H1 (cell line): Measurements from ENCODE around the gene PLA2G4E. TPM values are rescaled to one million over a fixed set of nuclear protein-coding genes. Genes with fewer than 3 reads are reported as not detected.
A peak's percentile ranks its signal among the peaks of the same experiment; 100 is the strongest.

ENCODE experiments used
- CTCF ChIA-PET: fragments of 300-600 bp; sonication (Branson Sonifier 250); formaldehyde crosslinking; loops from one replicate; lab custom pipeline; 2021; ENCODE audit not compliant: partially characterized antibody; lab: Charles Lee
- POLR2A ChIA-PET: fragments of 300-600 bp; sonication (Branson Sonifier 250); formaldehyde crosslinking; loops from one replicate; lab custom pipeline; 2021; ENCODE audit warnings: inconsistent platforms; ENCODE audit not compliant: partially characterized antibody; lab: Charles Lee
- DNase-seq, 2 experiments: peaks; one replicate each; pipeline versions ENCODE4 v3.0.0 to v3.0.0-alpha.2; 2010 to 2022; ENCODE audit warnings: low spot score in 2 of 2, low read depth in 1 of 2, mixed read lengths in 1 of 2
- FAIRE-seq: peaks from 2 replicates; lab custom pipeline; 2011; peaks lifted over from hg19 to GRCh38; lab: Jason Lieb, UNC
- H2AFZ ChIP-seq: 2 replicates; pipeline ENCODE4 v1.8.1; 2012; ENCODE audit warnings: low read length, inconsistent platforms
- H2AK5ac ChIP-seq: 2 replicates; pipeline ENCODE4 v1.6.1; 2013; ENCODE audit warnings: low read depth, low read length
- H2BK120ac ChIP-seq: replicated peaks from 2 replicates; pipeline ENCODE3; 2013; ENCODE audit warnings: low read depth, low read length, inconsistent platforms
- H2BK12ac ChIP-seq: 2 replicates; pipeline ENCODE4 v1.6.1; 2013; ENCODE audit warnings: low read depth, low read length
- H2BK15ac ChIP-seq: 2 replicates; pipeline ENCODE4 v1.6.1; 2013; ENCODE audit warnings: low read length
- H2BK20ac ChIP-seq: 2 replicates; pipeline ENCODE4 v1.6.1; 2013; ENCODE audit warnings: low read length
- H2BK5ac ChIP-seq: 2 replicates; pipeline ENCODE4 v1.6.1; 2013; ENCODE audit warnings: low read depth, low read length
- H3K14ac ChIP-seq: 2 replicates; pipeline ENCODE4 v1.6.1; 2013; ENCODE audit warnings: inconsistent platforms; ENCODE audit not compliant: insufficient read length
- H3K18ac ChIP-seq: 2 replicates; pipeline ENCODE4 v1.6.1; 2013; ENCODE audit warnings: low read length; ENCODE audit errors: extremely low read depth
- H3K23ac ChIP-seq: 2 replicates; pipeline ENCODE4 v1.6.1; 2013; ENCODE audit warnings: inconsistent platforms; ENCODE audit not compliant: insufficient read length
- H3K23me2 ChIP-seq: 2 replicates; pipeline ENCODE4 v1.6.1; 2013; ENCODE audit warnings: low read depth, low read length
- H3K27ac ChIP-seq: 2 replicates; pipeline ENCODE4 v1.6.1; 2011; ENCODE audit warnings: low read depth, low read length, inconsistent platforms
- H3K27me3 ChIP-seq, 4 experiments: replicated peaks in 1 of 4; 1 replicate in 1 of 4; 2 replicates in 3 of 4; pipeline versions ENCODE4 v1.6.1 to v1.8.1; 2011 to 2013; ENCODE audit warnings: low read length in 3 of 4, mild to moderate bottlenecking in 3 of 4, inconsistent platforms in 2 of 4, mixed read lengths in 2 of 4, moderate library complexity in 1 of 4; ENCODE audit not compliant: control insufficient read depth in 3 of 4, insufficient read depth in 3 of 4; ENCODE audit errors: extremely low read depth in 1 of 4
- H3K36me3 ChIP-seq, 4 experiments: 2 replicates each; pipeline versions ENCODE4 v1.6.1 to v1.8.1; 2011 to 2013; ENCODE audit warnings: mild to moderate bottlenecking in 4 of 4, low read length in 3 of 4, moderate library complexity in 2 of 4, control low read depth in 1 of 4, inconsistent platforms in 1 of 4; ENCODE audit not compliant: insufficient read depth in 4 of 4, control insufficient read depth in 2 of 4
- H3K4ac ChIP-seq: replicated peaks from 2 replicates; pipeline ENCODE3; 2013; ENCODE audit warnings: low read length, low read depth, mixed read lengths, inconsistent platforms; ENCODE audit not compliant: insufficient read length
- H3K4me1 ChIP-seq, 4 experiments: replicated peaks in 1 of 4; 1 replicate in 1 of 4; 2 replicates in 3 of 4; pipeline versions ENCODE4 v1.6.1 to v1.8.1; 2011 to 2013; ENCODE audit warnings: low read length in 3 of 4, inconsistent platforms in 2 of 4, mixed read lengths in 1 of 4; ENCODE audit not compliant: insufficient read depth in 4 of 4, control insufficient read depth in 3 of 4
- H3K4me2 ChIP-seq, 2 experiments: 2 replicates each; pipeline versions ENCODE4 v1.6.1 to v1.8.1; 2011 to 2013; ENCODE audit warnings: low read depth in 2 of 2, low read length in 2 of 2, control low read depth in 1 of 2, inconsistent platforms in 1 of 2, mild to moderate bottlenecking in 1 of 2; ENCODE audit not compliant: insufficient read depth in 1 of 2
- H3K4me3 ChIP-seq, 4 experiments: fragments of 200-600, 300-600 bp in 1 of 4; sonication (generic), shearing (Covaris generic), sonication (Bioruptor Twin) in 1 of 4; 2 replicates each; pipeline versions ENCODE4 v1.5.1 to v1.8.1; 2011 to 2016; ENCODE audit warnings: low read length in 4 of 4, low read depth in 3 of 4, control low read depth in 2 of 4, inconsistent platforms in 2 of 4, mild to moderate bottlenecking in 2 of 4, mixed read lengths in 1 of 4, moderate library complexity in 1 of 4; ENCODE audit not compliant: insufficient read depth in 2 of 4; ENCODE audit errors: extremely low read depth in 1 of 4
- H3K56ac ChIP-seq: replicated peaks from 2 replicates; pipeline ENCODE3; 2013; ENCODE audit warnings: low read depth, mild to moderate bottlenecking, mixed read lengths, low read length, inconsistent platforms; ENCODE audit not compliant: insufficient read length
- H3K79me1 ChIP-seq: 2 replicates; pipeline ENCODE4 v1.6.1; 2013; ENCODE audit warnings: low read depth, low read length, control low read depth
- H3K79me2 ChIP-seq, 2 experiments: 2 replicates each; pipeline versions ENCODE4 v1.6.1 to v1.8.1; 2012 to 2013; ENCODE audit warnings: low read length in 2 of 2, mild to moderate bottlenecking in 2 of 2, inconsistent platforms in 1 of 2; ENCODE audit not compliant: insufficient read depth in 2 of 2, control insufficient read depth in 1 of 2
- H3K9ac ChIP-seq, 4 experiments: replicated peaks in 1 of 4; 1 replicate in 1 of 4; 2 replicates in 3 of 4; pipeline versions ENCODE4 v1.6.1 to v1.8.1; 2011 to 2013; ENCODE audit warnings: low read depth in 3 of 4, low read length in 3 of 4, control low read depth in 2 of 4, mild to moderate bottlenecking in 2 of 4, moderate library complexity in 2 of 4, inconsistent platforms in 1 of 4; ENCODE audit errors: extremely low read depth in 1 of 4
- H3K9me3 ChIP-seq, 2 experiments: 2 replicates each; pipeline versions ENCODE4 v1.6.1 to v1.8.1; 2012 to 2013; ENCODE audit warnings: mild to moderate bottlenecking in 2 of 2, moderate library complexity in 2 of 2, control low read depth in 1 of 2, inconsistent platforms in 1 of 2, low read depth in 1 of 2, low read length in 1 of 2, mixed read lengths in 1 of 2; ENCODE audit not compliant: insufficient read depth in 2 of 2
- H4K20me1 ChIP-seq, 2 experiments: replicated peaks in 1 of 2; 2 replicates each; pipeline versions ENCODE3 to v1.8.1; 2011 to 2013; ENCODE audit warnings: inconsistent platforms in 2 of 2, low read length in 2 of 2, mild to moderate bottlenecking in 1 of 2; ENCODE audit not compliant: insufficient read depth in 2 of 2, control insufficient read depth in 1 of 2
- H4K5ac ChIP-seq: 2 replicates; pipeline ENCODE4 v1.6.1; 2013; ENCODE audit warnings: low read length, low read depth, mixed read lengths, inconsistent platforms; ENCODE audit not compliant: insufficient read length
- H4K8ac ChIP-seq: 2 replicates; pipeline ENCODE4 v1.8.0; 2013; ENCODE audit warnings: mild to moderate bottlenecking, moderate library complexity, low read length, inconsistent platforms; ENCODE audit not compliant: insufficient read depth; ENCODE audit errors: extremely low read depth
- H4K91ac ChIP-seq: replicated peaks from 2 replicates; pipeline ENCODE3; 2013; ENCODE audit warnings: low read length, mixed read lengths, inconsistent platforms; ENCODE audit not compliant: insufficient read length
- ASH2L ChIP-seq: fragments of 200-600, 300-600 bp; sonication (generic); IDR thresholded peaks from one replicate; pipeline ENCODE4 v1.7.1; 2017; ENCODE audit warnings: low read length
- CTBP2 ChIP-seq: IDR thresholded peaks from 2 replicates; pipeline ENCODE4 v1.7.0; 2011; ENCODE audit warnings: borderline replicate concordance, mild to moderate bottlenecking, moderate library complexity, mixed read lengths, low read length; ENCODE audit not compliant: insufficient read depth, insufficient read length
- E2F6 ChIP-seq: IDR thresholded peaks from 2 replicates; pipeline ENCODE4 v1.6.1; 2012; ENCODE audit warnings: inconsistent platforms
- EGR1 ChIP-seq: IDR thresholded peaks from 2 replicates; pipeline ENCODE4 v1.6.1; 2011; ENCODE audit warnings: low read depth, low read length, borderline replicate concordance
- KDM4A ChIP-seq: IDR thresholded peaks from one replicate; pipeline ENCODE4 v1.7.1; 2012; ENCODE audit warnings: low read depth, mild to moderate bottlenecking, moderate library complexity, low read length, inconsistent platforms; ENCODE audit not compliant: severe bottlenecking
- PHF8 ChIP-seq: fragments of 200-600 bp; sonication (generic); conservative IDR thresholded peaks from 2 replicates; pipeline ENCODE4 v1.7.1; 2012; ENCODE audit warnings: low read depth, mild to moderate bottlenecking, inconsistent platforms, low read length, moderate library complexity
- SAP30 ChIP-seq: fragments of 300-600 bp; sonication (generic); IDR thresholded peaks from 2 replicates; pipeline ENCODE4 v1.7.1; 2012; ENCODE audit warnings: low read length, moderate library complexity, mild to moderate bottlenecking, inconsistent platforms; ENCODE audit not compliant: insufficient read depth, insufficient replicate concordance
- TAF1 ChIP-seq: IDR thresholded peaks from 2 replicates; pipeline ENCODE4 v1.6.1; 2011; ENCODE audit warnings: mild to moderate bottlenecking, low read depth, low read length
- WGBS, 2 experiments: shearing (Covaris generic) in 1 of 2; methylation state at CpG; one replicate each; pipeline versions ENCODE4 v1.1.6 to v1.1.7; 2013 to 2015; ENCODE audit warnings: low lambda C conversion rate in 2 of 2, mixed read lengths in 2 of 2, inconsistent platforms in 1 of 2, low coverage in 1 of 2, missing lambda C conversion rate in 1 of 2; ENCODE audit not compliant: insufficient replicate concordance in 2 of 2, insufficient coverage in 1 of 2, insufficient read length in 1 of 2; ENCODE audit errors: extremely low coverage in 1 of 2, missing lambda C conversion rate in 1 of 2; 5-methylcytosine and 5-hydroxymethylcytosine counted together
- polyA plus RNA-seq, 7 experiments: library from polyadenylated mRNA; depleted of rRNA in 3 of 7; stranded (reverse) in 5 of 7; unstranded in 2 of 7; fragments of >200 nt in 5 of 7; fragments of 200-250 nt in 2 of 7; gene quantifications; 1 replicate in 5 of 7; 2 replicates in 1 of 7; 4 replicates in 1 of 7; pipeline versions ENCODE4 v1.2.1 to v1.2.3, GENCODE V29; 2011 to 2013; ENCODE audit warnings: missing spikeins in 2 of 7, mixed read lengths in 2 of 7
- total RNA-seq: library from RNA; stranded (reverse); fragmentation: NEBNext Ultra II Directional; extraction: Animal tissue kit (Norgen Biotek cat#: 25700); gene quantifications from 2 replicates; pipeline ENCODE4 v1.2.1, GENCODE V29; 2021

PLA2G4E gene
- total and polyA plus RNA-seq, 2 of the 8 experiments (the other 6 are each of a cell fraction or from before 2014, with no cell fraction given), result 0.03 TPM; not detected in 1

- Histone ChIP-seq H3K56ac (peak overlapping the region; percentile 94), H3K23me2 (peaks cover 5% of the 10 kb centered on the region; the same call in 1 of the 2 replicates), H2BK5ac (peak overlapping the region; percentile 88), H3K27me3 (no peaks in the 10 kb centered on the region), H2BK15ac (no peak overlapping the region), H3K36me3 (no peaks in the 10 kb centered on the region), H3K4me3 (peak overlapping the region; percentile 75 to 100 (median 93)), H3K4ac (peak overlapping the region; percentile 89), H3K23ac (peak overlapping the region; percentile 18), H2BK120ac (no peak overlapping the region), H3K27ac (peak overlapping the region; percentile 89), H3K4me1 (peaks cover 0 to 10% (median 5%) of the 10 kb centered on the region in 4 experiments; a peak in 3 of 7 replicates), H4K5ac (peak overlapping the region; percentile 34), H3K18ac (peak overlapping the region; percentile 96), H3K9me3 (no peaks in the 10 kb centered on the region), H3K14ac (peak overlapping the region; percentile 90), H3K4me2 (peak overlapping the region; percentile 88 to 90), H2AK5ac (0 out of 2 replicates have a peak overlapping the region, but pooled peaks have one; percentile 59), H2AFZ (no peak overlapping the region), H2BK20ac (no peak overlapping the region), H3K9ac (peak overlapping the region; percentile 73 to 94 (median 86)), H3K79me1 (peaks cover 23% of the 10 kb centered on the region), H4K91ac (no peak overlapping the region), H3K79me2 (peaks cover 15 to 45% of the 10 kb centered on the region in 2 experiments), H4K8ac (peak overlapping the region; percentile 87), H4K20me1 (peaks cover 11 to 17% of the 10 kb centered on the region in 2 experiments), H2BK12ac (no peak overlapping the region)
- FAIRE-seq (no peak), DNase-seq (peak in 1 of 2 experiments; percentile 75)
- TF ChIP-seq TAF1 (no peak), E2F6 (no peak), EGR1 (no peak), PHF8 (no peak), CTBP2 (no peak), KDM4A (peak; percentile 76), SAP30 (peak; percentile 57), ASH2L (peak; percentile 74)
- CTCF ChIA-PET, result interaction anchor here (1.3 to 3.0 kb wide), 5 partner anchors 10 to 121 kb away, joined by 3 to 15 read pairs (median 5); no protein-coding TSS in a partner anchor
- 3% methylated on average over 20 of the region's 46 CpGs; no CpG with 5 or more reads in 1 of the 2 experiments for WGBS, 2 experiments
- POLR2A ChIA-PET, result interaction anchor here (0.8 to 2.2 kb wide), 12 partner anchors 9 to 205 kb away, joined by 3 to 14 read pairs (median 4); no protein-coding TSS in a partner anchor
Observed at GRCh38 chr15:41971895-41972252, 49.0 kb downstream of the PLA2G4E start.
